ENCODE results near the gene TESK2. TPM values are rescaled to one million over a fixed set of nuclear protein-coding genes. Genes with fewer than 3 reads are reported as not detected.
"Not testable (repeated sequence)": the region's sequence is repeated elsewhere in the genome, so short reads cannot be mapped to it uniquely, and the experiment has no call there.

The TESK2 gene
- total and polyA plus RNA-seq, 2 experiments from 2014 or later = 1.1 to 1.5 TPM

DNA sequence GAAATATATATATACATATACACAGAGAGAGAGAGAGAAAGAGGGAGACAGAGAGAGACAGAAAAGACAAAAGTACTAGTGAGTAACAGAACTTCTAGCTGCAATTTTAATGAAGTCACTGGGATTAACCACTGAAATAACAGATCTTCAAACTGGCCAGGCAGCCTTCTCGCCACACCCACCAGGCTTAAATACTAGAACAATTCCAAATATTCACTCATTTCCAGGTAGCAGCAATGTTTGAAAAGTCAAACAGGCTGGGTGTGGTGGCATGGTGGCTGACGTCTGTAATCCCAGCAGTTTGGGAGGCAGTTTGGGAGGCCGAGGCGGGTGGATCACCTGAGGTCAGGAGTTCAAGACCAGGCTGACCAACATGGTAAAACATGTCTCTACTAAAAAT, 25.5 kb upstream of the TESK2 start:
- Histone ChIP-seq H3K27ac (no peak overlapping the region), H3K79me2 (ENCODE audit: insufficient read depth) (peaks cover 82% of the 10 kb centered on the region), H3K9me3 (ENCODE audit: low read depth) (no peaks in the 10 kb centered on the region), H3K4me2 (ENCODE audit: unreplicated experiment) (no peak overlapping the region), H3K36me3 (ENCODE audit: low read depth) (peaks cover 61% of the 10 kb centered on the region), H2AFZ (no peak overlapping the region), H3K9ac (no peak overlapping the region), H3F3A (ENCODE audit: insufficient read depth) (peaks cover 53% of the 10 kb centered on the region), H3K4me3 (no peak overlapping the region), H4K20me1 (ENCODE audit: insufficient read depth) (no peaks in the 10 kb centered on the region; the same call in 1 of the 2 replicates), H3K9me2 (ENCODE audit: insufficient read depth) (no peaks in the 10 kb centered on the region), H3K27me3 (replicated peaks; ENCODE audit: insufficient read depth) (no peaks in the 10 kb centered on the region), H3K4me1 (ENCODE audit: insufficient read depth) (peaks cover 16% of the 10 kb centered on the region)
- 78 to 85% methylated on average over 4 of the region's 4 CpGs for WGBS, 2 experiments (ENCODE audit: low coverage in 1 of 2, low lambda C conversion rate in 2 of 2, missing lambda C conversion rate in 2 of 2)
- no peak for DNase-seq
- TF ChIP-seq EZH2phosphoT487 (IDR thresholded peaks at IDR 0.05; ENCODE audit: insufficient read depth, low read depth) (no peak), EZH2 (IDR thresholded peaks at IDR 0.05; ENCODE audit: insufficient read depth, poor library complexity, severe bottlenecking) (no peak)
- in situ Hi-C loops (cut with MboI) = no loop called here

DNA sequence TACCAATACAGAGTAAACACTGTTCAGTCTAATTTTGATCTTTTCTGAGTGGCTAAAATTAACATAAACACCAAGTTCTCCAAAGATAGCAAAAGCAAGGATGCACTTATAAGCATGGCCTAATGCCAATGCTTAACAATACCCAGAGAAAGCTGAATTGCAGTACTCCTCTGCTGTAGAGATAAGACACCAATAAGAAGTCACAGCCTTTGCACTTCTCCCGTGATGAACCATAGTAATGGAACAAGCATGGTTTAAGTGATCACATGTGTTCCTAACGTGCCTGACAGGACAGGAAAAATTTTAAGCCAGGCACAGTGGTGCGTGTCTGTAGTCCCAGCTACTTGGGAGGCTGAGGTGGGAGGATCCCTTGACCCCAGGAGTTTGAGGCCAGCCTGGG, 25.1 kb upstream of the TESK2 start:
- H3F3A ChIP-seq (ENCODE audit: insufficient read depth) = peaks cover 57% of the 10 kb centered on the region
- no peaks in the 10 kb centered on the region for H3K27me3 ChIP-seq (replicated peaks; ENCODE audit: insufficient read depth)
- H3K4me3 ChIP-seq = no peak overlapping the region
- H3K9me2 ChIP-seq (ENCODE audit: insufficient read depth) = no peaks in the 10 kb centered on the region
- H4K20me1 ChIP-seq (ENCODE audit: insufficient read depth) = no peaks in the 10 kb centered on the region; the same call in 1 of the 2 replicates
- no peak overlapping the region for H3K4me2 ChIP-seq (ENCODE audit: unreplicated experiment)
- TF ChIP-seq EZH2 (IDR thresholded peaks at IDR 0.05; ENCODE audit: insufficient read depth, poor library complexity, severe bottlenecking) (no peak), EZH2phosphoT487 (IDR thresholded peaks at IDR 0.05; ENCODE audit: insufficient read depth, low read depth) (no peak)
- H2AFZ ChIP-seq = no peak overlapping the region
- peaks cover 77% of the 10 kb centered on the region for H3K79me2 ChIP-seq (ENCODE audit: insufficient read depth)
- H3K36me3 ChIP-seq (ENCODE audit: low read depth) = peaks cover 66% of the 10 kb centered on the region
- DNase-seq = no peak
- H3K27ac ChIP-seq = no peak overlapping the region
- 45 to 51% methylated on average over 3 of the region's 3 CpGs for WGBS, 2 experiments (ENCODE audit: low coverage in 1 of 2, low lambda C conversion rate in 2 of 2, missing lambda C conversion rate in 2 of 2)
- no peaks in the 10 kb centered on the region for H3K9me3 ChIP-seq (ENCODE audit: low read depth)
- no peak overlapping the region for H3K9ac ChIP-seq
- peaks cover 16% of the 10 kb centered on the region for H3K4me1 ChIP-seq (ENCODE audit: insufficient read depth)
- in situ Hi-C loops (cut with MboI) = no loop called here

DNA sequence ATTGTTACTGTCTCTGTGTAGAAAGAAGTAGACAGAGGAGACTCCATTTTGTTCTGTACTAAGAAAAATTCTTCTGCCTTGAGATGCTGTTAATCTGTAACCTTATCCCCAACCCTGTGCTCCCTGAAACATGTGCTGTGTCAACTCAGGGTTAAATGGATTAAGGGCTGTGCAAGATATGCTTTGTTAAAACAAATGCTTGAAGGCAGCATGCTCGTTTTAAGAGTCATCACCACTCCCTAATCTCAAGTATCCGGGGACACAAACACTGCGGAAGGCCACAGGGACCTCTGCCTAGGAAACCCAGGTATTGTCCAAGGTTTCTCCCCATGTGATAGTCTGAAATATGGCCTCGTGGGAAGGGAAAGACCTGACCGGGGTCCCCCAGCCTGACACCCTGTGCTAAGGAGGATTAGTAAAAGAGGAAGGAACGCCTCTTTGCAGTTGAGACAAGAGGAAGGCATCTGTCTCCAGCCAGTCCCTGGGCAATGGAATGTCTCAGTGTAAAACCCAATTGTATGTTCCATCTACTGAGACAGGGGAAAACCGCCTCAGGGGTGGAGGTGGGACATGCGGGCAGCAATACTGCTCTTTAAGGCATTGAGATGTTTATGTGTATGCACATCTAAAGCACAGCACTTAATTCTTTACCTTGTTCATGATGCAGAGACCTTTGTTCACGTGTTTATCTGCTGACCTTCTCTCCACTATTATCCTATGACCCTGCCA, 22.7 kb upstream of the TESK2 start:
- in situ Hi-C loops (cut with MboI); H3K4me1 ChIP-seq (ENCODE audit: insufficient read depth); H3K4me3 ChIP-seq; H3K27me3 ChIP-seq (replicated peaks; ENCODE audit: insufficient read depth); H3K9me2 ChIP-seq (ENCODE audit: insufficient read depth); H3K4me2 ChIP-seq (ENCODE audit: unreplicated experiment); H4K20me1 ChIP-seq (ENCODE audit: insufficient read depth); H3K27ac ChIP-seq; H2AFZ ChIP-seq; DNase-seq; H3K9me3 ChIP-seq (ENCODE audit: low read depth); H3K9ac ChIP-seq: not testable (repeated sequence)
- H3K36me3 ChIP-seq (ENCODE audit: low read depth) = peaks cover 79% of the 10 kb centered on the region
- WGBS, 2 experiments (ENCODE audit: low coverage in 1 of 2, low lambda C conversion rate in 2 of 2, missing lambda C conversion rate in 2 of 2) = 86 to 89% methylated on average over 9 of the region's 9 CpGs
- peaks cover 54% of the 10 kb centered on the region for H3K79me2 ChIP-seq (ENCODE audit: insufficient read depth)
- peaks cover 69% of the 10 kb centered on the region for H3F3A ChIP-seq (ENCODE audit: insufficient read depth)

DNA sequence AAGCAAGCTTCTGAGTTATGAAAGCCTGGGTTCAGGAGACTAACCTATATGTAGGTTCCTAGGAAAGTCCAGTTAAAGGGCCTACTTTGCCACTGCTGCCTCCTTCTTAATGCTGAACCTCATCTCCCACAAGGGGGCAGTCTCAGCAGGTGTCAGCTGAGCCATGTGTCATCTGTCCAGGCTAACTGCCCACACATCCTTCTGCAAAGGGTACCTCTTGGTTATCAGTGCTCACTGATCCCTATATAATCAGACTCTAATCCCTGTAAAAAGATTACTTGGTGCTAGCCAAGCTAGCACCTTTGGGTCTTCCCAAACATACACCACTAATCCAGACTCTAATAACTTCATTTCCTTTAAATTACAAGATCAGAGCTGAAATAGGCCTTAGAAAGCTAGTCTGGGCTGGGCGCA, 21.7 kb upstream of the TESK2 start:
- Histone ChIP-seq H3K79me2 (ENCODE audit: insufficient read depth) (peaks cover 43% of the 10 kb centered on the region), H3K4me3 (no peak overlapping the region), H3K27me3 (replicated peaks; ENCODE audit: insufficient read depth) (no peaks in the 10 kb centered on the region), H2AFZ (no peak overlapping the region), H4K20me1 (ENCODE audit: insufficient read depth) (no peaks in the 10 kb centered on the region), H3K9me2 (ENCODE audit: insufficient read depth) (no peaks in the 10 kb centered on the region), H3K4me2 (ENCODE audit: unreplicated experiment) (no peak overlapping the region), H3K27ac (no peak overlapping the region), H3F3A (ENCODE audit: insufficient read depth) (peaks cover 77% of the 10 kb centered on the region), H3K9me3 (ENCODE audit: low read depth) (no peaks in the 10 kb centered on the region), H3K36me3 (ENCODE audit: low read depth) (peaks cover 72% of the 10 kb centered on the region), H3K4me1 (ENCODE audit: insufficient read depth) (no peaks in the 10 kb centered on the region), H3K9ac (no peak overlapping the region)
- TF ChIP-seq EZH2phosphoT487 (IDR thresholded peaks at IDR 0.05; ENCODE audit: insufficient read depth, low read depth) (no peak), EZH2 (IDR thresholded peaks at IDR 0.05; ENCODE audit: insufficient read depth, poor library complexity, severe bottlenecking) (no peak)
- WGBS, 2 experiments (ENCODE audit: low coverage in 1 of 2, low lambda C conversion rate in 2 of 2, missing lambda C conversion rate in 2 of 2) = 94 to 96% methylated on average over 1 of the region's 1 CpG
- in situ Hi-C loops (cut with MboI) = no loop called here
- peak; percentile 78 for DNase-seq

Data from GM23248 (cell line).